ENCODE data around the gene IGSF11.

DNA sequence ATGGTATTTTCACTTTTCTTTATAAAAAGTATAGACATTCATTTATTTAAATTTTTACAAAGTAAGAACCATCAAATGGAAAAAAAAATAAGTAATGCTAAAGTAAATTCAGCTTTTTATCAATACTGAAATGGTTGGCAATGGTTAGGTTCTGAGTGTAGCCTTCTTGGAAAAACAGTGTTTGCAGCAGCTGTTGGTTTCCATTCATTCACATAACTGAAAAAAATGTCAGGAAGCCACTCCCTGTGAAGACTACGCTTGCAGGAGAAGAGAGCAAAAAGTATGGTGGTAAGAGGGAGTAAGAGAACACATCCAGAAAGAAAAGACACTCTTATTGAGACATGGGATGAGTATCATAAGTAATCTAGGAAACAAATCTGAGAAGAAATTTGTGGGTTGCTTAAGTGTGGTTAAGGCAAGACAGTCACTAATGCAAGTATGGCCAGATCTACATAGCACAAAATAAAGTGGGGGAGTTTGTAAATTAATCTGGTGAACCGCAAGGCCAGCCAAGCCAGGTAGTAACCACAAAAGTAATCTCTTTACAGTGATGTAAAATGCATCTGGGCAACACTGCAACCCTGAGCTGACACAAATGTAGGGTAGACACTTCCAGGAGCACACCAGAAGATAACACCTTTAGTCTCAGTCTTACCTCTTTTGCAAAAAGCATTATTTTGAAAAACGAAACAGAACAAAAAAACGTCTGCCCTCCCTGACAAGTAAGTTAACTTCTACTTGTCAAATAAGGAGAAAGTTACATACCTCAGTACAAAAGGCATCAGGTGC, 133.7 kb downstream of the IGSF11 start:
- TF ChIP-seq, protein P1, sequence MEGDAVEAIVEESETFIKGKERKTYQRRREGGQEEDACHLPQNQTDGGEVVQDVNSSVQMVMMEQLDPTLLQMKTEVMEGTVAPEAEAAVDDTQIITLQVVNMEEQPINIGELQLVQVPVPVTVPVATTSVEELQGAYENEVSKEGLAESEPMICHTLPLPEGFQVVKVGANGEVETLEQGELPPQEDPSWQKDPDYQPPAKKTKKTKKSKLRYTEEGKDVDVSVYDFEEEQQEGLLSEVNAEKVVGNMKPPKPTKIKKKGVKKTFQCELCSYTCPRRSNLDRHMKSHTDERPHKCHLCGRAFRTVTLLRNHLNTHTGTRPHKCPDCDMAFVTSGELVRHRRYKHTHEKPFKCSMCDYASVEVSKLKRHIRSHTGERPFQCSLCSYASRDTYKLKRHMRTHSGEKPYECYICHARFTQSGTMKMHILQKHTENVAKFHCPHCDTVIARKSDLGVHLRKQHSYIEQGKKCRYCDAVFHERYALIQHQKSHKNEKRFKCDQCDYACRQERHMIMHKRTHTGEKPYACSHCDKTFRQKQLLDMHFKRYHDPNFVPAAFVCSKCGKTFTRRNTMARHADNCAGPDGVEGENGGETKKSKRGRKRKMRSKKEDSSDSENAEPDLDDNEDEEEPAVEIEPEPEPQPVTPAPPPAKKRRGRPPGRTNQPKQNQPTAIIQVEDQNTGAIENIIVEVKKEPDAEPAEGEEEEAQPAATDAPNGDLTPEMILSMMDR (conservative IDR thresholded peaks at IDR 0.05; ENCODE audit: low read depth, low read length) = no peak
- TF ChIP-seq RAD21 (IDR thresholded peaks at IDR 0.05; ENCODE audit: low read length) (no peak), POLR2A (IDR thresholded peaks at IDR 0.05; ENCODE audit: low read depth, low read length) (no peak), MXI1 (IDR thresholded peaks at IDR 0.05; ENCODE audit: borderline replicate concordance, low read depth, low read length) (no peak), CEBPB (IDR thresholded peaks at IDR 0.05; ENCODE audit: low read depth, low read length) (no peak), BHLHE40 (IDR thresholded peaks at IDR 0.05; ENCODE audit: low read depth, low read length) (no peak), SMC3 (IDR thresholded peaks at IDR 0.05; ENCODE audit: low read depth, low read length) (no peak)
- TF ChIP-seq, protein P2, sequence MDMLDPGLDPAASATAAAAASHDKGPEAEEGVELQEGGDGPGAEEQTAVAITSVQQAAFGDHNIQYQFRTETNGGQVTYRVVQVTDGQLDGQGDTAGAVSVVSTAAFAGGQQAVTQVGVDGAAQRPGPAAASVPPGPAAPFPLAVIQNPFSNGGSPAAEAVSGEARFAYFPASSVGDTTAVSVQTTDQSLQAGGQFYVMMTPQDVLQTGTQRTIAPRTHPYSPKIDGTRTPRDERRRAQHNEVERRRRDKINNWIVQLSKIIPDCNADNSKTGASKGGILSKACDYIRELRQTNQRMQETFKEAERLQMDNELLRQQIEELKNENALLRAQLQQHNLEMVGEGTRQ (IDR thresholded peaks at IDR 0.05; ENCODE audit: low read depth, low read length) = no peak
